AG04450 (cell line): ENCODE measurements around the gene DSCAML1. TPM values are rescaled to one million over a fixed set of nuclear protein-coding genes. Genes with fewer than 3 reads are reported as not detected.

Experiments used
- CTCF ChIA-PET: fragments of 300-600, 350-600 bp; formaldehyde crosslinking; extraction: SDS; loops from one replicate; lab custom pipeline; 2022; ENCODE audit warnings: antibody characterized with exemption, inconsistent platforms; lab: Charles Lee
- POLR2A ChIA-PET: fragments of 350-600 bp; formaldehyde crosslinking; extraction: SDS; loops from one replicate; lab custom pipeline; 2021; ENCODE audit warnings: antibody characterized with exemption, inconsistent platforms; lab: Yijun Ruan, JAX
- DNase-seq: peaks from one replicate; pipeline ENCODE4 v3.0.0-alpha.2; 2011; ENCODE audit warnings: low read depth, low spot score
- H3K27ac ChIP-seq: one replicate; pipeline ENCODE4 v1.5.1; 2012; ENCODE audit warnings: low read depth, low read length, control low read depth
- H3K27me3 ChIP-seq: one replicate; pipeline ENCODE4 v1.6.0; 2012; ENCODE audit warnings: low read length; ENCODE audit not compliant: control insufficient read depth, insufficient read depth
- H3K4me3 ChIP-seq: 2 replicates; pipeline ENCODE4 v1.5.1; 2011; ENCODE audit warnings: mild to moderate bottlenecking, low read depth, low read length, control low read depth
- H3K9me3 ChIP-seq: 2 replicates; pipeline ENCODE4 v1.5.1; 2012; ENCODE audit warnings: low read length; ENCODE audit not compliant: control insufficient read depth, insufficient read depth
- polyA plus RNA-seq: library from polyadenylated mRNA; depleted of rRNA; stranded (reverse); fragments of >200 nt; gene quantifications from 2 replicates; pipeline ENCODE4 v1.2.3, GENCODE V29; 2011
- TF ChIP-seq, protein P1 (sequence below): IDR thresholded peaks from 2 replicates; pipeline ENCODE4 v1.5.1; 2011; ENCODE audit warnings: low read depth, low read length, control low read depth, inconsistent platforms

Gene DSCAML1
- polyA plus RNA-seq, 1 experiment = not detected

GRCh38 chr11:117527271-117527670 lies 269.7 kb downstream of the DSCAML1 start:
- Histone ChIP-seq H3K4me3 (no peak overlapping the region), H3K27me3 (peaks cover 11% of the 10 kb centered on the region), H3K27ac (no peak overlapping the region), H3K9me3 (no peaks in the 10 kb centered on the region; the same call in 1 of the 2 replicates)
- POLR2A ChIA-PET = no interaction called here
- no peak for DNase-seq
- CTCF ChIA-PET = interaction anchor here (1.9 kb wide), 1 partner anchor 101 kb away, joined by 7 read pairs; no protein-coding TSS in a partner anchor
- TF ChIP-seq, protein P1, sequence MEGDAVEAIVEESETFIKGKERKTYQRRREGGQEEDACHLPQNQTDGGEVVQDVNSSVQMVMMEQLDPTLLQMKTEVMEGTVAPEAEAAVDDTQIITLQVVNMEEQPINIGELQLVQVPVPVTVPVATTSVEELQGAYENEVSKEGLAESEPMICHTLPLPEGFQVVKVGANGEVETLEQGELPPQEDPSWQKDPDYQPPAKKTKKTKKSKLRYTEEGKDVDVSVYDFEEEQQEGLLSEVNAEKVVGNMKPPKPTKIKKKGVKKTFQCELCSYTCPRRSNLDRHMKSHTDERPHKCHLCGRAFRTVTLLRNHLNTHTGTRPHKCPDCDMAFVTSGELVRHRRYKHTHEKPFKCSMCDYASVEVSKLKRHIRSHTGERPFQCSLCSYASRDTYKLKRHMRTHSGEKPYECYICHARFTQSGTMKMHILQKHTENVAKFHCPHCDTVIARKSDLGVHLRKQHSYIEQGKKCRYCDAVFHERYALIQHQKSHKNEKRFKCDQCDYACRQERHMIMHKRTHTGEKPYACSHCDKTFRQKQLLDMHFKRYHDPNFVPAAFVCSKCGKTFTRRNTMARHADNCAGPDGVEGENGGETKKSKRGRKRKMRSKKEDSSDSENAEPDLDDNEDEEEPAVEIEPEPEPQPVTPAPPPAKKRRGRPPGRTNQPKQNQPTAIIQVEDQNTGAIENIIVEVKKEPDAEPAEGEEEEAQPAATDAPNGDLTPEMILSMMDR = no peak

GRCh38 chr11:117525866-117526542 lies 271.0 kb downstream of the DSCAML1 start:
- DNase-seq = no peak
- Histone ChIP-seq H3K27me3 (peaks cover 11% of the 10 kb centered on the region), H3K4me3 (no peak overlapping the region), H3K27ac (no peak overlapping the region), H3K9me3 (no peaks in the 10 kb centered on the region; the same call in 1 of the 2 replicates)
- POLR2A ChIA-PET = no interaction called here
- CTCF ChIA-PET = no interaction called here
- TF ChIP-seq, protein P1 = no peak

DNA sequence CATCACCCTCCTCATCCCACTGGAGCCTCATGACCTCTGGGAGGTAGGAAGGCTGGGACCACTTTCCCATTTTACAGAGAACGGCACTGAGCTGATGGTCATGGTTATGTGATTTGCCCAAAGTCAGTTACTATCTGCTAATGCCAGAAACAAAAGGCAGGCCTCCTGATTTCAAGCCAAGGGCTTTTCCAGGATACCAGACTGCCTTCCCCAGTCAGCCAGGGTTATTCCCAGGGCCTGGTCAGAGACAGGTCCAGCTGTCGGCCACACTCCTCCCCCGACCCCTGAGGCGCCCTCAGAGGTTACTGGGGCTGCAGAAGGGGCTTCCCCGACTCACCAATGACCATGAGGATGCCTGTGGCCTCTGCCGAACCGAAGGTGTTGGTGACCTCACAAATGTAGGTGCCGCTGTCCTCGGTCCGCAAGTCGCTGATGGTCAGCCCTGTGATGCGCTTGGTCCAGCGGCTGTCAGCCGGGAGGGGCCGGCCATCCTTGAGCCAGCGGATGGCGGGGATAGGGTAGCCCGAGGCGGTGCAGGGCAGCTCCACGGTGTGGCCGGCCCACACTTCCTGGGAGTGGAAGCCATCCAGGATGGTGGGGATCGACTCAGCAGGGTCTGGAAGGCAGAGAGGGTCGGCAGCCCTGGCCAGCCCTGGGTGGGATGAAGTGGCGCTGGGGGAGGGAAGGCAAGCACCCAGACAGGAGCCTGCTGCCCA lies 272.4 kb downstream of the DSCAML1 start:
- ChIA-PET POLR2A (no interaction called here), CTCF (no interaction called here)

GRCh38 chr11:117523680-117524079 lies 273.3 kb downstream of the DSCAML1 start:
- no peak for DNase-seq
- H3K27me3 ChIP-seq = peaks cover 2% of the 10 kb centered on the region
- no peaks in the 10 kb centered on the region; the same call in 1 of the 2 replicates for H3K9me3 ChIP-seq
- CTCF ChIA-PET = no interaction called here
- TF ChIP-seq, protein P1 = no peak
- no peak overlapping the region for H3K4me3 ChIP-seq
- POLR2A ChIA-PET = no interaction called here
- H3K27ac ChIP-seq = no peak overlapping the region

More for the DNA sequence above, 272.4 kb downstream of the DSCAML1 start:
- Histone ChIP-seq H3K4me3 (no peak overlapping the region), H3K27ac (no peak overlapping the region), H3K9me3 (no peaks in the 10 kb centered on the region; the same call in 1 of the 2 replicates), H3K27me3 (peaks cover 5% of the 10 kb centered on the region)
- TF ChIP-seq, protein P1 = no peak
- DNase-seq = no peak

GRCh38 chr11:117521974-117522373 lies 275.0 kb downstream of the DSCAML1 start:
- no peak for DNase-seq
- ChIA-PET POLR2A (no interaction called here), CTCF (no interaction called here)
- H3K27me3 ChIP-seq = peaks cover 2% of the 10 kb centered on the region
- TF ChIP-seq, protein P1 = no peak
- no peaks in the 10 kb centered on the region; the same call in 1 of the 2 replicates for H3K9me3 ChIP-seq
- H3K27ac ChIP-seq = no peak overlapping the region
- H3K4me3 ChIP-seq = no peak overlapping the region
